PC-9 (cell line): ENCODE results near the gene KIDINS220. TPM values are rescaled to one million over a fixed set of nuclear protein-coding genes. Genes with fewer than 3 reads are reported as not detected.

Source experiments
- BruUV-seq: library from RNA; stranded (reverse); fragments of 400-500 nt; replicated peaks from 2 replicates; lab custom pipeline; 2021; lab: Mats Ljungman, UMichigan
- CTCF ChIA-PET: fragments of 300-600 bp; sonication (Branson Sonifier 250); formaldehyde crosslinking; loops from one replicate; lab custom pipeline; 2022; ENCODE audit warnings: antibody characterized with exemption; lab: Charles Lee
- POLR2A ChIA-PET: fragments of 300-600 bp; sonication (Branson Sonifier 250); formaldehyde crosslinking; loops from one replicate; lab custom pipeline; 2022; ENCODE audit warnings: antibody characterized with exemption; ENCODE audit not compliant: unreplicated experiment; lab: Charles Lee
- DNase-seq, 2 experiments: peaks; one replicate each; pipeline versions ENCODE4 v3.0.0 to v3.0.0-alpha.2; 2015 to 2022; ENCODE audit warnings: mixed read lengths in 1 of 2
- H2AFZ ChIP-seq: fragments of 200-600 bp; sonication (generic); 2 replicates; pipeline ENCODE4 v1.8.1; 2017; ENCODE audit warnings: antibody characterized with exemption
- H3F3A ChIP-seq: fragments of 200-600 bp; sonication (generic); 2 replicates; pipeline ENCODE4 v1.8.1; 2017; ENCODE audit warnings: antibody characterized with exemption, mild to moderate bottlenecking, low read depth; ENCODE audit not compliant: insufficient read depth
- H3K27ac ChIP-seq: fragments of 200-600 bp; sonication (generic); 2 replicates; pipeline ENCODE4 v1.6.1; 2016; ENCODE audit warnings: mixed run types
- H3K27me3 ChIP-seq: fragments of 200-600 bp; sonication (generic); 2 replicates; pipeline ENCODE4 v1.6.1; 2016; ENCODE audit warnings: low read depth, mixed run types; ENCODE audit not compliant: insufficient read depth
- H3K36me3 ChIP-seq: fragments of 200-600 bp; sonication (generic); 2 replicates; pipeline ENCODE4 v1.6.1; 2016; ENCODE audit warnings: low read depth, mixed run types
- H3K4me1 ChIP-seq: fragments of 200-600 bp; sonication (generic); replicated peaks from 2 replicates; pipeline ENCODE4 v1.6.1; 2016; ENCODE audit warnings: mixed run types; ENCODE audit not compliant: insufficient read depth
- H3K4me2 ChIP-seq: fragments of 200-600 bp; sonication (generic); 2 replicates; pipeline ENCODE4 v1.6.1; 2017; ENCODE audit warnings: mixed run types
- H3K4me3 ChIP-seq: fragments of 200-600 bp; sonication (generic); 2 replicates; pipeline ENCODE4 v1.6.1; 2016; ENCODE audit warnings: mixed run types
- H3K79me2 ChIP-seq: fragments of 200-600 bp; sonication (generic); 2 replicates; pipeline ENCODE4 v1.6.1; 2017; ENCODE audit warnings: low read depth, mixed run types
- H3K9me2 ChIP-seq: fragments of 200-600 bp; sonication (generic); 2 replicates; pipeline ENCODE4 v1.8.1; 2017; ENCODE audit warnings: mild to moderate bottlenecking; ENCODE audit not compliant: insufficient read depth
- H3K9me3 ChIP-seq: fragments of 200-600 bp; sonication (generic); 2 replicates; pipeline ENCODE4 v1.8.1; 2016; ENCODE audit warnings: low read depth; ENCODE audit not compliant: insufficient read depth
- H4K20me1 ChIP-seq: fragments of 200-600 bp; sonication (generic); 2 replicates; pipeline ENCODE4 v1.8.1; 2017; ENCODE audit not compliant: insufficient read depth
- CTCF ChIP-seq: fragments of 200-600 bp; sonication (generic); conservative IDR thresholded peaks from 2 replicates; pipeline ENCODE4 v1.6.1; 2017; ENCODE audit warnings: mixed run types, antibody characterized with exemption, mild to moderate bottlenecking, moderate library complexity
- EZH2 ChIP-seq: fragments of 200-600 bp; sonication (generic); IDR thresholded peaks from 2 replicates; pipeline ENCODE4 v1.8.0; 2017; ENCODE audit warnings: antibody characterized with exemption, low read depth
- intact Hi-C: fragments of 100-400 bp; cut with micrococcal nuclease; formaldehyde crosslinking; loops from one replicate; pipeline ENCODE4 v1.10.0; 2022; ENCODE audit not compliant: unreplicated experiment
- total RNA-seq: library from RNA; stranded (reverse); gene quantifications from 2 replicates; pipeline ENCODE4 v1.2.3, GENCODE V29; 2021

KIDINS220 gene
- total RNA-seq, 1 experiment from 2014 or later = 13.9 TPM

- Histone ChIP-seq H3F3A (no peaks in the 10 kb centered on the region), H3K9me2 (no peaks in the 10 kb centered on the region), H3K79me2 (peaks cover 13% of the 10 kb centered on the region; the same call in 1 of the 2 replicates), H3K9me3 (no peaks in the 10 kb centered on the region), H3K4me2 (no peak overlapping the region), H2AFZ (no peak overlapping the region), H3K4me3 (no peak overlapping the region), H3K27me3 (no peaks in the 10 kb centered on the region), H3K36me3 (no peaks in the 10 kb centered on the region), H4K20me1 (no peaks in the 10 kb centered on the region), H3K4me1 (peaks cover 13% of the 10 kb centered on the region), H3K27ac (no peak overlapping the region)
- DNase-seq = no peak
- BruUV-seq = no TSS peak
- intact Hi-C loops = no loop called here
- ChIA-PET POLR2A (no interaction called here), CTCF (no interaction called here)
- TF ChIP-seq EZH2 (no peak), CTCF (no peak)
These were observed 2.1 kb downstream of the KIDINS220 start for GRCh38 chr2:8835279-8835678.

GRCh38 chr2:8833853-8834252 lies 3.6 kb downstream of the KIDINS220 start:
- H3K4me3 ChIP-seq = no peak overlapping the region
- no peak for DNase-seq
- no peaks in the 10 kb centered on the region for H3K27me3 ChIP-seq
- peaks cover 13% of the 10 kb centered on the region for H3K4me1 ChIP-seq
- H3K9me2 ChIP-seq = no peaks in the 10 kb centered on the region
- no peaks in the 10 kb centered on the region for H3K9me3 ChIP-seq
- ChIA-PET CTCF (no interaction called here), POLR2A (interaction anchor here (0.6 kb wide), 1 partner anchor 21 kb away, joined by 3 read pairs; no protein-coding TSS in a partner anchor)
- TF ChIP-seq EZH2 (no peak), CTCF (no peak)
- no peaks in the 10 kb centered on the region for H3F3A ChIP-seq
- no peaks in the 10 kb centered on the region for H3K36me3 ChIP-seq
- intact Hi-C loops = no loop called here
- no TSS peak for BruUV-seq
- H3K4me2 ChIP-seq = no peak overlapping the region
- no peak overlapping the region for H2AFZ ChIP-seq
- peaks cover 13% of the 10 kb centered on the region; the same call in 1 of the 2 replicates for H3K79me2 ChIP-seq
- no peak overlapping the region for H3K27ac ChIP-seq
- H4K20me1 ChIP-seq = no peaks in the 10 kb centered on the region; the same call in 1 of the 2 replicates

GRCh38 chr2:8831516-8831915 lies 5.9 kb downstream of the KIDINS220 start:
- ChIA-PET CTCF (no interaction called here), POLR2A (no interaction called here)
- Histone ChIP-seq H3K4me3 (no peak overlapping the region), H2AFZ (no peak overlapping the region), H3K27ac (no peak overlapping the region), H3K4me2 (no peak overlapping the region), H3K36me3 (no peaks in the 10 kb centered on the region), H3K79me2 (peaks cover 8% of the 10 kb centered on the region; the same call in 1 of the 2 replicates), H3K9me2 (no peaks in the 10 kb centered on the region), H3F3A (no peaks in the 10 kb centered on the region), H4K20me1 (no peaks in the 10 kb centered on the region; the same call in 1 of the 2 replicates), H3K9me3 (no peaks in the 10 kb centered on the region), H3K4me1 (peaks cover 8% of the 10 kb centered on the region), H3K27me3 (no peaks in the 10 kb centered on the region)
- BruUV-seq = no TSS peak
- TF ChIP-seq CTCF (no peak), EZH2 (no peak)
- no peak for DNase-seq
- intact Hi-C loops = no loop called here
